Aorta (tissue), 5 donors: ENCODE measurements around the gene APLP1. TPM values are rescaled to one million over a fixed set of nuclear protein-coding genes. Genes with fewer than 3 reads are reported as not detected.
A peak's percentile ranks its signal among the peaks of the same experiment; 100 is the strongest.
"Not testable (repeated sequence)": the region's sequence is repeated elsewhere in the genome, so short reads cannot be mapped to it uniquely, and the experiment has no call there.

Experiments
- ATAC-seq: fragments of 200-7000 bp; cut with Tn5 transposase; one replicate; pipeline ENCODE4 v1.9.1; 2022; ENCODE audit warnings: moderate library complexity; ENCODE audit not compliant: low FRiP score
- DNase-seq, 2 donors: peaks; one replicate each; pipeline ENCODE4 v3.0.0-alpha.2; 2020
- H3K27ac ChIP-seq, 2 donors: one replicate each; pipeline ENCODE4 v1.5.1; 2013; ENCODE audit warnings: low read length in 2 of 2, mild to moderate bottlenecking in 2 of 2, moderate library complexity in 2 of 2, control low read depth in 1 of 2, inconsistent platforms in 1 of 2, low read depth in 1 of 2
- H3K27me3 ChIP-seq, 2 donors: one replicate each; pipeline ENCODE4 v1.6.1; 2013; ENCODE audit warnings: control low read depth in 1 of 2, low read length in 1 of 2, mild to moderate bottlenecking in 1 of 2, moderate library complexity in 1 of 2; ENCODE audit not compliant: insufficient read depth in 2 of 2, control insufficient read depth in 1 of 2
- H3K36me3 ChIP-seq, 2 donors: one replicate each; pipeline ENCODE4 v1.6.1; 2013; ENCODE audit warnings: control low read depth in 1 of 2, low read length in 1 of 2, mild to moderate bottlenecking in 1 of 2; ENCODE audit not compliant: insufficient read depth in 2 of 2, control insufficient read depth in 1 of 2
- H3K4me1 ChIP-seq, 2 donors: one replicate each; pipeline ENCODE4 v1.6.1; 2013; ENCODE audit warnings: low read length in 2 of 2, control low read depth in 1 of 2, mild to moderate bottlenecking in 1 of 2, moderate library complexity in 1 of 2; ENCODE audit not compliant: insufficient read depth in 2 of 2, control insufficient read depth in 1 of 2
- H3K4me3 ChIP-seq, 2 donors: one replicate each; pipeline ENCODE4 v1.5.1; 2013; ENCODE audit warnings: low read length in 2 of 2, control low read depth in 1 of 2, mild to moderate bottlenecking in 1 of 2
- H3K9me3 ChIP-seq: one replicate; pipeline ENCODE4 v1.6.1; 2013; ENCODE audit warnings: mild to moderate bottlenecking, low read length; ENCODE audit not compliant: control insufficient read depth
- WGBS, 2 donors: extraction: QIAGEN DNeasy Blood & Tissue Kit; methylation state at CpG; one replicate each; pipeline ENCODE4 v1.1.7; 2013; 5-methylcytosine and 5-hydroxymethylcytosine counted together
- intact Hi-C, 2 donors: fragments of 100-400 bp; cut with DNase I; formaldehyde crosslinking; loops; one replicate each; pipeline versions ENCODE4 v1.14.2 to v1.15.0; 2022
- polyA plus RNA-seq, 2 donors: library from polyadenylated mRNA; stranded (reverse); fragments of 200-250 nt; gene quantifications; one replicate each; pipeline ENCODE4 v1.2.3, GENCODE V29; 2013
- total RNA-seq, 2 donors: library from RNA; stranded (reverse); fragmentation: NEBNext Ultra II Directional; extraction: Animal tissue kit (Norgen Biotek cat#: 25700); gene quantifications; one replicate each; pipeline ENCODE4 v1.2.1, GENCODE V29; 2021
- donor health status: healthy with polysubstance abuse.
- donor health status: Bipolar disorder and iron deficiency.
- donor health status: DM: no; HTN: no; CAD: no.
- donor health status: DM: no; HTN: no; CAD: no.
- donor health status: DM: yes; HTN: yes; CAD: no.

Gene APLP1
- total and polyA plus RNA-seq, 4 donors, result 7.6 to 23.0 (median 13.2) TPM

DNA sequence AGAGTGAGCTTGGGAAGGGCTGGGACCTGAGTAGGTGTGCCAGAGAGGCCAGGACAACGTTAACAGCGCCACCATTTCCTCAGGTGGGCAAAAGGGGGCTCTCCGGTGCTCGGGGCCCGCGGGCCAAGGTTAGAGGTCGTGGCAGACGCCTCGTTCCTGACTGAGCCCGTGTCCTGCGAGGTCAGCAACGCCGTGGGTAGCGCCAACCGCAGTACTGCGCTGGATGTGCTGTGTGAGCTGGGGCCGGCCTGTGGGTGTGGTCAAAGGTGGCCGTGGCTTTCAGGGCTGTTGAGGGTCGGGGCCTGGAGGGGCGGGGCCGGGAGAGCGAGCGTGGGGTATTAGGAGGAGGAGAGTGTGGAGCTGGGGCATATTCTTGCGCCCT is 7.9 kb upstream of the APLP1 start:
- Histone ChIP-seq H3K36me3 (no peaks in the 10 kb centered on the region), H3K27me3 (no peaks in the 10 kb centered on the region), H3K9me3 (peaks cover 2% of the 10 kb centered on the region), H3K27ac (no peak overlapping the region), H3K4me1 (no peaks in the 10 kb centered on the region), H3K4me3 (no peak overlapping the region)
- no peak for ATAC-seq
- no peak for DNase-seq
- intact Hi-C loops, result no loop called here
- WGBS, 2 donors, result 20 to 25% methylated on average over 24 of the region's 24 CpGs

DNA sequence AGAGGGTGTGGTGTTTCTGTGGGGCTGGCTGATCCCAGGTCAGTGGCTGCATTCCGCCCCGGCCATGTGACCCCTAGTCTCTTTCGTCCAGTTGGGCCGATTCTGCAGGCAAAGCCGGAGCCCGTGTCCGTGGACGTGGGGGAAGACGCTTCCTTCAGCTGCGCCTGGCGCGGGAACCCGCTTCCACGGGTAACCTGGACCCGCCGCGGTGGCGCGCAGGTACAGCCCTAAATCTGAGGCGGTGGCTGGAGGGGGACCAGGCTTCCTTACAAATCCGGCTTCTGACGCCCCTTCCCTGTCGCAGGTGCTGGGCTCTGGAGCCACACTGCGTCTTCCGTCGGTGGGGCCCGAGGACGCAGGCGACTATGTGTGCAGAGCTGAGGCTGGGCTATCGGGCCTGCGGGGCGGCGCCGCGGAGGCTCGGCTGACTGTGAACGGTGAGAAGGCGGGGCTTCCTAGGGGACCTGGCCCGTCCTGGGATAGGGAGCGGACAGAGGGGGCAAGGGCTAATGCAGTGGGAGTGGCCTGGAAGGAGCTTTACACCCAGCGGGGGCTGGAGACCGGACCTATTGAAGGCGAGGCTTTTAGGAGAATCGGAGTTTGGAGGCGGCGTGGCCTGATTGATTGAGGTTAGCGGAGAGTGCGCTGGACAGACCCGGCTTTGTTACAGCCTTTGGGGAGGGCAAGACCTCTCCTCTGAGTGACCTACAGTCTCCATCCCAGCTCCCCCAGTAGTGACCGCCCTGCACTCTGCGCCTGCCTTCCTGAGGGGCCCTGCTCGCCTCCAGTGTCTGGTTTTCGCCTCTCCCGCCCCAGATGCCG is 7.3 kb upstream of the APLP1 start:
- peak; percentile 27 for ATAC-seq
- H3K36me3 ChIP-seq, result no peaks in the 10 kb centered on the region
- H3K9me3 ChIP-seq, result peaks cover 2% of the 10 kb centered on the region
- WGBS, 2 donors, result 11% methylated on average over 49 to 55 of the region's 55 CpGs
- no peak overlapping the region for H3K27ac ChIP-seq
- no peak overlapping the region for H3K4me3 ChIP-seq
- intact Hi-C loops, result no loop called here
- H3K27me3 ChIP-seq, result no peaks in the 10 kb centered on the region
- no peak for DNase-seq
- no peaks in the 10 kb centered on the region for H3K4me1 ChIP-seq

- Histone ChIP-seq H3K27me3 (no peaks in the 10 kb centered on the region), H3K36me3 (no peaks in the 10 kb centered on the region), H3K27ac (no peak overlapping the region), H3K4me1 (no peaks in the 10 kb centered on the region), H3K4me3 (no peak overlapping the region), H3K9me3 (peaks cover 2% of the 10 kb centered on the region)
- intact Hi-C loops, result no loop called here
- DNase-seq (no peak), ATAC-seq (no peak)
- 48% methylated on average over 19 of the region's 19 CpGs for WGBS, 2 donors
These were observed 6.7 kb upstream of the APLP1 start for GRCh38 chr19:35861640-35862160.

DNA sequence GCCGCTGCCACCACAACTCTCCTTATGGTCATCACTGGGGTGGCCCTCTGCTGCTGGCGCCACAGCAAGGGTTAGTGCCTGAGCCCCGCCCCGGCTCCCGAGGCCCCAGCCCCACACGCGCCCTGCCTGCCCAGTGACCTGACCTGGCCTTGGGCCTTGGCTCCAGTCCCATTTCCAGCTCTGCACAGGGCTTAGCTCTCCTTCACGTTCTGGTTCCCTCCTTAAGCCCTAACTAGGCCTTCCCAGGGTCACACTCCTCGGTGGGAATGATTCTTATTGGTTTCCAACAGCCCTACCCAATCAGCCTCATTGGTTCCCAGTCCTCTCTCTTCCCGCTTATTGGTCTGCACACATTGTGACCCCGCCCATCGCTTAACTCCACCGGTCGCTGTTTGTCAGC is 5.8 kb upstream of the APLP1 start:
- Histone ChIP-seq H3K27me3 (no peaks in the 10 kb centered on the region), H3K36me3 (no peaks in the 10 kb centered on the region), H3K4me1 (no peaks in the 10 kb centered on the region), H3K4me3 (no peak overlapping the region), H3K9me3 (peaks cover 2% of the 10 kb centered on the region), H3K27ac (no peak overlapping the region)
- WGBS, 2 donors, result 83 to 85% methylated on average over 12 to 14 of the region's 14 CpGs
- ATAC-seq (no peak), DNase-seq (no peak)
- intact Hi-C loops, result no loop called here

DNA sequence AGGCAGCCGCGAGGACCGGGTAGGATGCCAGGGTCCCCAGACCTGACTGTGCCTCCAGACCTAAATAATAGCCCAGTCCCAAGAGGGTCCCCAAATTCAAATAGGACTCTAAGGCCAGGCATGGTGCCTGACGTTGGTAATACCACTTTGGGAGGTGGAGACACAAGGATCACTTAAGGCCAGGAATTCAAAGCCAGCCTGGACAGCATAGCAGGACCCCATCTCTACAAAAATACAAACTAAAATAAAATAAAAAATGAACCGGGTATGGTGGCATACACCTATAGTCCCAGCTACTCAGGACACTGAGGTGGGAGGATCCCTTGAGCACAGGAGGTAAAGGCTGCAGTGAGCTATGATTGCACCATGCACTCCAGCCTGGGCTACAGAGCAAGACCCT is 5.4 kb upstream of the APLP1 start:
- Histone ChIP-seq H3K27ac (no peak overlapping the region), H3K27me3 (no peaks in the 10 kb centered on the region), H3K9me3 (peaks cover 2% of the 10 kb centered on the region), H3K4me1 (no peaks in the 10 kb centered on the region), H3K36me3 (no peaks in the 10 kb centered on the region), H3K4me3 (no peak overlapping the region)
- 89 to 90% methylated on average over 5 of the region's 5 CpGs for WGBS, 2 donors
- ATAC-seq, result no peak
- intact Hi-C loops, result no loop called here
- no peak for DNase-seq

- Histone ChIP-seq H3K9me3 (no peaks in the 10 kb centered on the region), H3K4me3 (peak overlapping the region; percentile 32 to 51), H3K4me1 (no peaks in the 10 kb centered on the region), H3K27me3 (no peaks in the 10 kb centered on the region), H3K27ac (no peak overlapping the region), H3K36me3 (no peaks in the 10 kb centered on the region)
- ATAC-seq (no peak), DNase-seq (no peak)
- WGBS, 2 donors, result 1 to 2% methylated on average over 8 to 15 of the region's 15 CpGs
- intact Hi-C loops, result no loop called here
These were observed 501 bp downstream of the APLP1 start for GRCh38 chr19:35868823-35869326.

DNA sequence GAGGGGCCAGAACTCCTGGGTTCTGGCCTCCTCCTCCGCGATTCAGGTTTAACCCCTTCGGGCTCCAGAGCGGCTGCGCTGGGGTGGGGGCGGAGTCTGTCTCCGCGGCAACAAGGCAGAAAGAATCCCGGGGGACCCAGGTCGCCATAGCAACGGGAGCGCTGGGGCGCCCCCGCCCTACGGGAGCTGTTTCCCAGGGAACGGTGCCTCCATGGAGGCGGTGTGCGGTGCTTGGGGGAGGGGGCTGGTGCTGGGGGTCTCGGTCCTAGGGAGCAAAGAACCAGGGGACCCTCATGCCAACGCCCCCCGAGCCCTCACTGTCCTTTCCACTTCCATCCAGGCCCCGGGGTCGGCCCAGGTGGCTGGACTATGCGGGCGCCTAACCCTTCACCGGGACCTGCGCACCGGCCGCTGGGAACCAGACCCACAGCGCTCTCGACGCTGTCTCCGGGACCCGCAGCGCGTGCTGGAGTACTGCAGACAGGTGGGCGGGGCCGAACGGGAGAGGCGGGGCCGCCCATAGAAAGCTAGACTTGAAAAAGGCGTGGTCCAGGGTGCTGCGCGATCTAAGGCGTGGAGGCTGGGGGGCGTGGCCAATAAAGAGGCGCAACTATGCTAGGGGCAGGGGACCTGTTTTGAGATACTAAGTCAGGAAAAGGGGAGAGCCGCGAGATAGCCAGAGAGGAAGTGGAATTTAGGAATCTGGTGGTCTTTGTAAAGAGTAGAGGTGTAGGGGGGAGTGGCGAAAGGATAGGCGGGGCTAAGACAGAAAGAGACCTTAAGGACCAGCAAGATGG is 1.2 kb downstream of the APLP1 start:
- ATAC-seq, result no peak
- peak; percentile 76 to 88 for DNase-seq
- intact Hi-C loops, result loop anchor here in 1 of 2 donors (10.0 kb wide), 1 partner anchor 65 kb away; the partner anchor contains the start of gene LRFN3
- no peak overlapping the region for H3K4me3 ChIP-seq
- H3K36me3 ChIP-seq, result no peaks in the 10 kb centered on the region
- H3K9me3 ChIP-seq, result no peaks in the 10 kb centered on the region
- no peaks in the 10 kb centered on the region for H3K27me3 ChIP-seq
- no peak overlapping the region for H3K27ac ChIP-seq
- H3K4me1 ChIP-seq, result no peaks in the 10 kb centered on the region
- 0 to 1% methylated on average over 51 of the region's 51 CpGs for WGBS, 2 donors

GRCh38 chr19:35870124-35870736 is 1.9 kb downstream of the APLP1 start:
- H3K27ac ChIP-seq, H3K36me3 ChIP-seq, H3K4me1 ChIP-seq, H3K4me3 ChIP-seq, ATAC-seq, H3K27me3 ChIP-seq, DNase-seq, H3K9me3 ChIP-seq: not testable (repeated sequence)
- intact Hi-C loops, result loop anchor here in 1 of 2 donors (10.0 kb wide), 1 partner anchor 65 kb away; the partner anchor contains the start of gene LRFN3
- WGBS, 2 donors, result 46 to 49% methylated on average over 26 of the region's 26 CpGs
